GM19238 (cell line): ENCODE results near the gene TUBA4A.
A peak's percentile ranks its signal among the peaks of the same experiment; 100 is the strongest.

ENCODE experiments used
- DNase-seq: peaks from one replicate; pipeline ENCODE4 v3.0.0; 2011; ENCODE audit warnings: low spot score; ENCODE audit not compliant: insufficient read length

The TUBA4A gene

DNA sequence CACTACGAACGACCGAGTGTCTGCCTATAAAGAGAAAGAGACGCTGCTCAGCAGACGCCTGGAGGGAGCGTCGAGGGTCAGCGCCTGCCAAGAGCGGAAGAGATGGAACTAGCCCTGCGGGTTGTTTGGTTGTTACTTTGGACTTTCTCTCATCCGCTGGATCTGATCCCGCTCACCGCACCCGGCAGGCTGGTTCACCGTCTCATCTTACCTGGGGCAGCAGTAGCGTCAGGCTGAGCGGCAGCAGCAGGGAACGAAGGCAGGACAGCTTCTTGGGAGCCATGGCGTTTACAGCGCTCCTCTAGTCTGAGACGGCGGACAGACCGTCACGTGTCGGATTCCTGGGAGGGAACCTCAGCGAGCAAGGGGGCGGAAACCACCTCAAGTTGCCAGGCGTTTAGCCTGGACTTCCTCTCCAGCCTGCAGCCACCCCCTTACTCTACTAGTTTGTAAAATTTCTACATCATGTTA is 10.4 kb downstream of the TUBA4A start:
- DNase-seq, result no peak

DNA sequence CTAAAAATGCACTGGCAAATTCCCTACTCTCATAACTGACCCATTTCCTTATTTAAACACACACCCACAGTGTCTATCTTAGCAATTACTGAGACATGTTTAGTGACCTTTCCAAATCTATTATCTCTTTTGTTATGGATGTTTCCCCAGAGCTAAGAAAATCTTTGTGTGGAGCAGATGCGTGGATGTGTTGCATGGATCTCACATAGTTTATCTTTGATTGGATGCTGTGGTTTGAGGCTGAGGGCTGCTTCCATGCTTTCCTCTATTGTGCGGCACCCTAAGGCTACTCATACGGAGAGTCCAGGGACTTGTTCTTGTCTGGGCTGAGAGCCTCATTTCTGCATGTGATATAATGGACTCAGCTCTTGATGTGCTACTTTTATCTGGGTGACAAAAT is 19.4 kb downstream of the TUBA4A start:
- no peak for DNase-seq

DNA sequence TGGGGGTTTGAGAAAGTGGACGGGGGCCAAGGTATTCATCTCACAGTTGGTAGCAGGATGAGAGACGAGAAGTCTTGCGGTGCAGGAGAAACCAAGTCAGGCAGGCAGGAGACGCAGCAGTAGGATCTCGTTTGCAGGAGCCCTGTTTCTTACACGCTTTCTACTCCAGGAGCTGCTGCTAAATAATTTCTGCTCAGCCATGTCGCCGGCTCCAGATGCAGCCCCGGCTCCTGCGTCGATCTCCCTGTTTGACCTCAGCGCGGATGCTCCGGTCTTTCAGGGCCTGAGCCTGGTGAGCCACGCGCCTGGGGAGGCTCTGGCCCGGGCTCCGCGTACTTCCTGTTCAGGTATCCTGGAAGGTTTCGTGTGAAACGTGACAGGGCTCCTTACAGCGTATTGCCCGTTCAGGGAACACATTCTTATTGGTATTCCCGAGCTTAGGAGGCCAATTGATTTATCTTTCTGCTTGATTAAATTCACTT is 23.6 kb downstream of the TUBA4A start:
- DNase-seq, result no peak

DNA sequence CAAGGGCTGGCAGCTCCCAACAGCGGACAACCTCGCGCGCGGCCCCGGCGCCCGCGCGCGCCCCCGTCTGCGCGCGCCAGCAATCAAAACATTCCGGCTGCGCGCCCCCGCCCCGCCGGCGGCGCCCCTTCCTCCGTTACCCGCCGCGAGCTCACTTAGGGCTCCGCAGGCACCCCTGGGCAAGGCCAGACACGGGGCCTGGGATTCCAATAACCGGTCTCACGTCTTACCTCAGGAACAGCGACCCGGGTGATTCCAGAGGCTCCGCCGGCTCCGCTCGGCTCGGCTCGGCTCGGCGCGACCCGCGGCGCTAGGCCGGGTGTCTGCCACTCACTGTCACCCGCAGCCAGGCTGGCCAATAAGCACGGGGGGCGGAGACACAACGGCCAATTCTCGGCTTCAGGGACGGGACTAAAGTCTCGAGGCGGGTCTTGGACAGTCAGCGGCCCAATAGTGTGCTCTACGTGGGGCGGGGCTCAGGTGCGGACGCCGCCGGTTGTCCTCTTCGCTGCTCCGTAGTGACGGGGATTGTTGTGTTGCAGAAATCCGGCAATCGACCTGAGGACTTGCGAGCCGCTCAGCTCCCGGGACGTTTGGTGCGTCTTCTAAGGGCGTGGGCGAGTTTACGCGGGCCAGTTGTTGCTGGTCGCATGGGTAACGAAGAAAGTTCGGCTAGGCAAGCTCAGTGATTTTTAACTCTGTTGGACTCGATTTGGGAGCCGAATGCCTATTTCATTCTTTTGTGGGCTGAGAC is 24.2 kb downstream of the TUBA4A start, which contains the start of the genes ANKZF1 and ATG9A:
ANKZF1 (plus strand) TSS at position 502 of the 754 bp plus-strand sequence. CDS start 452 bp downstream, outside the sequence.
ATG9A (minus strand) TSS at position 332 of the 754 bp plus-strand sequence. CDS start 1,612 bp downstream, outside the sequence.
- DNase-seq, result peak; percentile 100

DNA sequence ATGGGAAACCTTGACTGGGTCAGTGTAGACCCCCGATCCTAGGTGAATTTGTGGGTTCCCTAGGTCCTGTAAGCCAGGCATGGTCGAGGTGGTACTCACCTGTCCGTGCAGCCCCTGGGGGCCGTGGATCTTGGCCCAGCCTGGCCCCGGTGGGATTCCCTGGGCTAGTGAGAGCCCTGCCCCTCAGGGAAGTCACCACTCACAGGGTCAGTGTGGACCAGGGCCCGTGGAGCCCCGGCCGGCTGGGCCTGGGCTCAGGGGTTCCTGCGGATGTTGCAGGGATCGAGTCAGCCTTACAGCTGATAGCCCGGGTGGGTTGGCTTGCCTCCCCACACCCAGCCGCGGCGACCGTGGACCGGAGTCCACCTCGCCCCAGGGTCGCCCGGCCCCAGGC is 24.8 kb downstream of the TUBA4A start:
- no peak for DNase-seq

DNA sequence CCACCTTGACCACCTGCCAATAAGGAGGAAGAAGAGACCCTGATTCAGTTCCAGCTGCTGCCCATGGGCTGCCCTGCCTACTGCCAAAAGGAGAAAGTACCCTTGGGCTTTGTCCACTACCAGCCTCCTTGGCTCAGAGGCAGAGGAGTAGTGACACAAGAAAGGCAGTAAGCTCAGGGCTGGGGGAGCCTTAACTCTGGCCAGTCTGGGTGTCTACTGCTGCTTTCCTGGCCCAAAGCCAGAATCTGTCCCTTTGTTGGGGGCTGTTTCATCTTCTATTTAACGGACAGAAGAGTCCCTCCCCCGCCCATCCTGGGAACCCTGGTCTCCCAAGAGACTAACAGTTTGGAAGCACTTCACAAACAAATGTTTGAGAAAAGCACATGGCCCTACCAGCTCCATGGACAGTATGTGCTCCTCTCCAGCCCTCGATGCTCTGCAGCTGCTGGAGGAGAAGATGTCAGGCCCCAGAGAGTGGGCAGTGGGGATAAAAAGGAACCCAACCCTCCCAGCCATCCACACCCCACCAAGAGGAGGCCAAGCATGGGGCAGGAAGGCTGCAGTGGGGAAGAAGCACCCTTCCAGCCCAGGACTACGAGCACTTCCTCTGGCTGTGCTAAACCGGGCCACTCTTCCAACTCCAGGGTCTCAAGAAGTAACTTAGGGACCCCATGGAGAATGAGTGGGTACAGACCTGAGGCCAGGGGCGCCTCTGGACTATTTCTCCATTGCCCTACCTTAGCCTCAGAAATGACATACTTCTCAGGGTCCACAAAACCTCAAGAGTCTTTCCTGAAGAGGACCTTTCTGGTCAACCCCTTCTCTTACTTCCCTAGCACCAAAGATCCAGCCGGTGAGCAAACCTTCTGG is 25.4 kb downstream of the TUBA4A start:
- no peak for DNase-seq

DNA sequence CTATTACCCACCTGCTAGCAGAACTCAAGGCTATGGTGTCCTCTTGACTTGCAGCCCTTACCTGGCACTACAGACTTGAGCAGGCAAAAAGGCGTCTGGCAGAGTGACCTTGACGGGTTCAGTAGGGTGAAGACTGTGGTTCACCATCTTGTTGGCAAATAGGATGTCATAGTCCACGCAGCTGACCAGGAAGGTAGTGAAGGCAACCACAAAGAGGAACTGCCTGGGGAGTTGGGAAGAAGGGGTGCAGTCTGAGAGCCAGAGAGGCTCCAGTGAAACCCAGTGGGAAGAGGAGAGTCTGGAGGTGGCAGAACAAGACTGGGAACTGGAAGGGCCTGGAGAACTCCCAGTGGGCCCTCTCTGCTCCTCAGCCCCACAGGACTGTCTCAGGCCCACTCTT is 28.4 kb downstream of the TUBA4A start:
- DNase-seq, result no peak

DNA sequence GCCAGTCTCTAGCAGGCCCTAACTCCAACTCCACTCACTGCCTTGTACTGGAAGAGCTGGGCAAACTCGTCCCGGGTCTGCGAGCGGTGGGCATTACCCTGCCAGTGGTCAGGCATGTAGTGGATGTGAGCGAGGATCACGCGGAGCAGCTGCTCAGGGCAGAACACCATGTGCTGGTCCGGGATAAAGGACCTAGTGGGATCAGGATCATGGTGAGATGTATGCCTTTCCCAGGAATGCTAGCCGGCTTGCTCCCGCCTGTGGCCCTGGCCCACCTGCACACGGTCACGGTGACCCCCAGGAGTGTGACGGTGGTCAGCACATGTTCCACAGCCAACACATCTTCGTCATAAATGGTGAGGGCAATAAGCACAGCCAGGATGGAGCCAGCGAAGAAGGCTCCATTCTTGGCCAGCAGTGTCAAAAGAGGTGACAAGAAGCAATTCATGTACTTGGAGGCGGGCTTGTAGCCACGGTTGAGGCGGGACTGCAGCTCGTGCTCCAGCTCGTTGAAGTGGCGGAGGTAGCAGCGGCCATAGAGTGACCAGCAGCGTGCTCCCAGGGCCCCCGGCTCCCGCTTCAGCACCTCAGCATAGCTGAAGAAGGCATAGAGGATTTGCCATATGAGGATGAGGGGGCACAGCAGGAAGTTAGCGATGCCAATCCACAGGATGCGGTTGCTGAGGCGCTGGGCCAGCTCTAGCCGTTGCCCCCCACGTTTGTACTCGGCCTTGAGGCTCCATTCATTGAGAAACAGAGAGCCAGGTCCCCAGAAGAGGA is 29.7 kb downstream of the TUBA4A start:
- no peak for DNase-seq

DNA sequence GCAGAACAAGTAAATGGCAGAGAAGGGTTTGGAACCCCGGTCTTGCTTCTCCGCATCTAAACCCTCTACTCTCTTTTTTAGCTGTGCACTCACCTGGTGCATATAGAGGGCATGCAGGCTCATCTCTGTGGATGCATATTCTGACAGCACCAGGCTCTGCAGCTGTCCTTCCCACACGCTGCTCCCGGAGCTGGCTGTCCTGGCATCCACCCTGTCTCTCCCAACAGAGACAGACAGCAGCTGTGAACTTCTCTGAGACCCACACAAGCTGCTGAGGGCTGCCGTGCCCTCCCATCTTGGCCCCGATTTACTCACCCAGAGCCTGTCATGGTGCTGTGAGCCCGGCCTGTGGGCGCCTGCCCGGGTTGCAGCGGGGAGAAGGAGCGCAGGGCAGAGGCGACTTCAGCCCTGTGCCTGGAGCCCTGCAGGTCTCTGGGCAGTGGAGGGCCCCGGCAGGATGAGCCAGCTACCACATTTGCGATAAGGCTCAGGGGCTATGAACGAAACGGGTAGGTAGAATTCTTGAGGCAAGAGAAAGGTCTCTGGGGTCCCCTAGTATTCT is 31.7 kb downstream of the TUBA4A start:
- DNase-seq, result no peak

DNA sequence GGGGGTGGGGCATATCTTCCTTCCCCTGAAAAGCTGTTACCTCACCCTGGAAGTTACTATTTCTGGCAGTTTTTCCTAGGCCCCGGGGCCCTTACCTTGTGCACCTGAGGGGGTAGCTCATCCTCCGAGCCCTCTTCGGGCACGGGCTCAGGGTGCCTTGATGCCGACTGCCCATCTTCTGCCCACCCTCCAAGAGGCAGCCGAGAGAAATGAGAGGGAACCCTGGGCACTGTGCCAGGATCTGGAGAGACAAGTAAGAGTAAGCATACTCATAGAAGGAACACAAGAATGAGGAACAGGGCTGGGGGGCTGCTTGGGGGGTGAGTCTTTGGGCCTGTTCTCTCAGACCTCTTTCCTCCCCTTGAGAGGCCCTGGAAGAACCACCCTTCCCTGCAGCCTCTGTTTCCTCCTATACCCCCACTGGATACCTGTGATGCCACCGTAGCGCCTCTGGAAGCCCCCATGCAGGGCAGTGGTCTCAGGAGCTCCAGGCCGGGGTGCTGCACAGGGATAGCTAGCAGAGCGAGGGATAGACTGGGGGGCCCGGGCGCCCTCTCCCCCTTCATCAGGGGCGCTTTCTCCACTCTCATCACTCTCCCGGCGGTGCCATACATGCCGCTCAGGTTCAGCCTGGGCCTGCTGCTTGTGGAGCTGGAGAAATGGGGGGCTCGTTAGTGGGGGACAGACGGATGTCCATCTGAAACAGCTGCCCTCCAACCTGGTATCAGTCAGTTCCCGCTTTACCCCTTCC is 32.9 kb downstream of the TUBA4A start:
- DNase-seq, result no peak

DNA sequence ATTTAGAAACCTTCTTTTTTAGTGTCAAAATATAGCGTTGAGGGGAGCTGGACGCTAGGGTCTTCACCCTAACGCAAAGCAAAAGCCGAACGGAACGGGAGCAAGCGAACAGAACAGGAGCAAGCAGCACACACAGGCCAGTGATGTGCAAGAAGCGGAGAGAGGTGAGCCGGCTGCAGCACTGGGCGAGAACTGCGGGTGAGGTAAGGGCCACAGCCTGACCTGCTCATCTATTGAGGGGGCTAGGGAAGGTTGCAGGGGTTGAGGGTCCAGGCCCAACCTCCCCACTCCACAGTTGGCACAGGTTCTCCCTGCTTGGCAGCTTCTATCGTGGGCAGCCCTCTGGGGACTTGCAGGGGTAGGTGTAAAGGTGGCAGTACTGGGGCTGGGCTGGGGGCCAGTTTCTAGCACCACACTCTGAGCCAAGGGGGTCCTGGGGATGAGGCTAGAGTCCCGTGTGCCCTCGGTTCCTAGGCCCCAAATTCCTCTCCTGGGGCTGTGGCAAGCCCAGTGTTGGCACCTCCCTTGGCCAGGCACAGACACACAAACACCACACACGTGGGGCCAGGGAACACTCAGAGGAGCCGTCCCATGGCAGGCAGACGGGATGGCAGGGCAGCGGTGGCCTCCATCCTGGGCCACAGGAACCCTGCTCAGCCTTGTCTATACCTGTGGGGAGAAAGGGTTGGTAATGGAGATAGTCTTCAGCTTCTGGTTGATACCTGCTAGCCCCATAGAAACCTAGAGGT is 33.8 kb downstream of the TUBA4A start:
- DNase-seq, result no peak

DNA sequence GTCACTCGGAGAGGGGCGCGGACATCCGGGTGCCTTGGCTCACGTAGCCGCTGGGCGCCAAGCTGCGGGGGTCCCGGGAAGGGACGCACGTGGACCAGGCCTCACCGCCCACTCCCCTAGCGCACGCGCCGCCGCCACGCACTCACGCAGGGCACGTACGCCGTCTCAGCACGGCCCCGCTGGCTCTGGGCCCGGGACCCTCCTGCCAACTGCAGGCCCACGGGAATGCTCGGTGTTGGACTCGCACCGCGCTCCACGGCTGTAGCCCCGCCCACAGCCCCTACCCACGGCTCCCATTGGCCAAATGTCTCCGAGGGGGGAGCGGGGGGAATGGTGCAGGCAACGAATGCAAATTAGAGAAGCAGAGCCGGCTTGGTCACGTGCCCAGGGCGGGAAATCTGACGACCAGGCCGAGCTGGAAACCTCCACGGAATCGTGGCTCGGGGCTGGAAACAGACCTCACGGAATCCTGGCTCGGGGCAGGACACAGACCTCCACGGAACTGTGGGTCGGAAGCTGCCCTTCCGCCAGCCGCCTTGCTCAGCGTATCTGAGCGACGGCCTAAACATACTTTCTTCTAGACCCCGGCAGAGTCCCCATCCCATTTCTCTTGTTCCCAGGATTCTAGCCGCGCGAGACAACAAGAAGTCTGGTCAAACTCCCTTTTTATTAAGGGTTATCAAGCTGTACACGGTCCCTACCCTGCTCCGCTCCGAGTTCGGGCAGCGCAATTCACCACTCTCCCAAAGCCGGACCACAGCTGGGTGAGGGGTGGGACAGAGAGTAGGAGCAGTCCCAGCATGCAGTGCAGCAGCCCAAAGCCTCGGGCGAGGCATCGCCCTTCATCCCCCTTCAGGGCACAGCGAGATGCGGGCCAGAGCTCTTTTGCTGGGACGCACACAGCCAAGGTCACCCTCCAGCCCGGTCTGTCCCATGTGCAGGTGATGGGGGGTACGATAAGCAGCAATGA is 34.7 kb downstream of the TUBA4A start, which contains the start of gene ABCB6:
ABCB6 (minus strand) TSS at position 227 of the 970 bp plus-strand sequence. CDS start 285 bp downstream, outside the sequence.
- peak; percentile 96 for DNase-seq

DNA sequence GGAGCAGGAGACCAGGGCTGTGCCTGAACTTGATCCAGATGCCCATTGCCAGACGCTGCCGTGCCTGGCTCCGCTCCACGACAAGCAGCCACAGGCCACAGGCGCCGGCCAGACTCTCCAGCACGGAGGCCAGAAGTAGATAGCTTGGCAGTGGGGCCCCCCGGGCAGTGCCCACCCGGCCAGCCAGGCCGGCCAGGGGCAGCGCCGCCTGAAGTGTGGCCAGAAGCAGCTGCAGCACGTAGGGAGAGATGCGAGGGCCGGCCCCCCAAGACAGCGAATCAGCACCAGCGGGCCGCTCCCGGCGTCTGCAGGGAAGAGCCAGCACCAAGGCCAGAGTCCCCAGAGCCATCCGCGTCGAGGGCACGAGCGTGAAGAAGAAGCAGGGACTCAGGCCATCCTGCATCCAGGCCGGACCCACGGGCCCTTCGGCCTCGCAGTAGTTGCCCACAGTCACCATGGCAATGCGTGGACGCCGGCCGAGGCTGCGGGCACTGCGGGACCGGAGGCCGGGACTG is 35.4 kb downstream of the TUBA4A start:
- DNase-seq, result no peak

DNA sequence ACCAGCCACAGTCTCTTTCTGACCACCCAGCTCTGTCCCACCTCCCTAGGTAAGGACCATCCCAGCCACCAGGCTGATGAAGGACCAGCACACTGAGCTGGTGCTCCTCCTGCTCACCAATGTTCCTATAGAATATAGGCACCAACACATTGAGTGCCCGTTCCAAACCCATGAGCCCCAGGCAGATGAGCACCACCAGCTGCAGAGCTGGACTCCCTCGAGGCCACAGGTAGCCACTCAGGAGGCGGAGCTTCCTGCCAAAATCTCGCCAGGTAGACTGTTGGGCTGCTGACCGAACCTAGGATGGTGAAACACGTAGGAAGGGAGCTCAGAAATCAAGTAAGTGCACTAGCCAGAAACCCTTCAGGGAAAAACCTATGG is 37.2 kb downstream of the TUBA4A start:
- no peak for DNase-seq

DNA sequence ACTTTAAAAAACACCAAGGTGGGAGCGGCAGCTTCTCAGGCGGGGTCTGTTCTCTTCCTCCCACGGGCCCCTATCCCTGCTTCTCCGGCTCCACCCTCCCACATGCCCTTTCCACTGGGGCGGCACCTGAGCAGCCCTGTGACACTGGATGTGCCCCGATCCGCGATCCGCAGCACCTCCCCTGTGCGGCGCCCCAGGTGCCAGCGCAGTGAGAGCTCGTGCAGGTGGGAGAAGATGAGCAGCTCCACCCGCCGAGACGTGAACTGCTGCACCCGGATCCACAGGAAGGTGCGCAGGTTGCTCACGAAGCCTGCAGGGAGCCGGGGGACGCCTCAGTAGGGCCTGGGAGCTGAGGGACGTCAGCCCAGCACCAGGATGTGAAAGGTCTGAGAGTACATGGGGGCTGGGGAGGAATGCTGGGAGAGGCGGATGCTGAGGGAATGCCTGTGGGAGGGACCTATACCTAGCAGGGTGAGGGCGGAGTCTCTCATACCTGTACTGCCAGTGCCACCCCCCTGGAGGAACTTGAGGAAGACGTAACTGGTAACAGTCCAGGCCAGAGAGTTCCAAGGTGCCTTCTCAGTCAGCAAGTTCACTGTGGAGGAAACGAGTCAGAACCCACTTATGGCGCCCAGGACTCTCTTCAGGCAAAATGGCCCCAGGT is 37.7 kb downstream of the TUBA4A start:
- no peak for DNase-seq

DNA sequence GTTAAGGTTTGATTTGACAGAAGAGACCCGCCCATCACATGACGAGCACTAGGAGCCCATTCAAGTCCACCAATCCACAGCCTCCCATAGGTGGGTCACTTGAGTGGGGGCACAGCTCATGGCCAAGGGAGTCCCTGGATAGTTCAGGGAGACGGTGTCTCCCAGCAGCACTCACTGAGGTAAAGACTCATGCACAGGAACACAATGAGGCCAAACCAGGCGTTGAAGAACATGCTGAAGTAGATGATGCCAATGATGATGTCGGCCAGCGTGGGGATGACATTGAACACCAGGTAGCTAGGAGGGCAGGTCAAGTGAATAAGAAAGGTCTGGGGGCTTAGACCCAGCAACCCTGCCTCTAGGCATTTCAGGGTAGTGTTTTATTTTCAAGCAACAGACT is 38.9 kb downstream of the TUBA4A start:
- no peak for DNase-seq

DNA sequence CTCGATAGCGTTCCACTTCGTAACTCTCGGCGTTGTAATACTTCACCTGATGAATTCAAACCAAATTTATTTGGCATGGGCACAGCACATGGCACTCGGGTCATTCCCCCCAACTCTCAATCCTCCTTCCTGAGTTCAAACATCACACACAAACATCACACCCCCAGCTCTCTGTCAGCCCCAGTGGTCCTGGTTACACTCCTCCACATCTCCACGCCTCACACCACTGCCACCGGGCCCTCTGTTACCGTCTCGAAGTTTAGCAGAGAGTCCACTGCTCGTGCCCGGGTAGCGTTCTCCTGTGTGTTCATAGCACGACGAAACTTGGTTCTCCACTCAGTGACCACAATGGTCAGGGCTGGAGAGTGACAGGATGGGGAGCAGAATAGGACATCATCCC is 39.6 kb downstream of the TUBA4A start:
- no peak for DNase-seq
